ENCODE measurements around the gene ATP5PD.

ATP5PD gene

GRCh38 chr17:75088465-75089417, 42.0 kb upstream of the ATP5PD start:
- DNase-seq (ENCODE audit: low read depth) = peak; percentile 46
- no peak for TF ChIP-seq CTCF (IDR thresholded peaks at IDR 0.05; ENCODE audit: insufficient read depth, low read depth, low read length, missing control alignments)
- peak overlapping the region; percentile 56 for H3K4me3 ChIP-seq (ENCODE audit: low read length)

- peak within 1 kb of the TSS; percentile 56 for H3K4me3 ChIP-seq (ENCODE audit: low read length)
- DNase-seq (ENCODE audit: low read depth) = peak; percentile 68
- no peak for TF ChIP-seq CTCF (IDR thresholded peaks at IDR 0.05; ENCODE audit: insufficient read depth, low read depth, low read length, missing control alignments)
Measured at GRCh38 chr17:75087558-75088453, 41.0 kb upstream of the ATP5PD start, which contains the start of gene SLC16A5. TSS of gene SLC16A5 (plus strand) at chr17:75087954. CDS start at chr17:75093637, 5,683 bp downstream.

GRCh38 chr17:75087182-75087557, 40.4 kb upstream of the ATP5PD start:
- peak overlapping the region; percentile 56 for H3K4me3 ChIP-seq (ENCODE audit: low read length)
- DNase-seq (ENCODE audit: low read depth) = no peak
- no peak for TF ChIP-seq CTCF (IDR thresholded peaks at IDR 0.05; ENCODE audit: insufficient read depth, low read depth, low read length, missing control alignments)

GRCh38 chr17:75086496-75087181, 39.9 kb upstream of the ATP5PD start:
- no peak for DNase-seq (ENCODE audit: low read depth)
- no peak for TF ChIP-seq CTCF (IDR thresholded peaks at IDR 0.05; ENCODE audit: insufficient read depth, low read depth, low read length, missing control alignments)
- H3K4me3 ChIP-seq (ENCODE audit: low read length) = no peak overlapping the region

GRCh38 chr17:75084039-75084660, 37.4 kb upstream of the ATP5PD start:
- no peak for TF ChIP-seq CTCF (IDR thresholded peaks at IDR 0.05; ENCODE audit: insufficient read depth, low read depth, low read length, missing control alignments)
- H3K4me3 ChIP-seq (ENCODE audit: low read length) = no peak overlapping the region
- DNase-seq (ENCODE audit: low read depth) = no peak

GRCh38 chr17:75082683-75083082, 35.9 kb upstream of the ATP5PD start:
- no peak for DNase-seq (ENCODE audit: low read depth)
- TF ChIP-seq CTCF (IDR thresholded peaks at IDR 0.05; ENCODE audit: insufficient read depth, low read depth, low read length, missing control alignments) = no peak
- H3K4me3 ChIP-seq (ENCODE audit: low read length) = no peak overlapping the region

Measured in epithelial cell of esophagus (primary cell).